OCI-LY3 (cell line): ENCODE data around the gene EMX2.

Experiments used
- H2AFZ ChIP-seq: fragments of 200-600, 300-600 bp; shearing (Covaris generic); 2 replicates; pipeline ENCODE4 v1.6.0; 2014; ENCODE audit warnings: antibody characterized with exemption, low read depth, low read length
- H3K27ac ChIP-seq: fragments of 200-600, 300-600 bp; sonication (generic); 2 replicates; pipeline ENCODE4 v1.5.1; 2014; ENCODE audit warnings: mild to moderate bottlenecking, low read length, moderate library complexity, mixed read lengths
- H3K27me3 ChIP-seq: fragments of 200-600, 300-600 bp; sonication (generic); 2 replicates; pipeline ENCODE4 v1.6.1; 2014; ENCODE audit warnings: low read depth, low read length, mixed read lengths
- H3K36me3 ChIP-seq: fragments of 200-600, 300-600 bp; sonication (generic); replicated peaks from 2 replicates; pipeline ENCODE3; 2014; ENCODE audit warnings: low read depth, low read length, mixed read lengths
- H3K4me1 ChIP-seq: fragments of 300-600, 200-600 bp; sonication (generic); 2 replicates; pipeline ENCODE4 v1.6.1; 2014; ENCODE audit warnings: low read length, mixed read lengths
- H3K4me2 ChIP-seq: fragments of 200-600, 300-600 bp; sonication (generic); 2 replicates; pipeline ENCODE4 v1.6.1; 2014; ENCODE audit warnings: low read length, mixed read lengths
- H3K4me3 ChIP-seq: fragments of 300-600, 200-600 bp; sonication (generic); 2 replicates; pipeline ENCODE4 v1.5.1; 2014; ENCODE audit warnings: antibody characterized with exemption, mild to moderate bottlenecking, low read length, moderate library complexity
- H3K79me2 ChIP-seq: fragments of 300-600, 200-600 bp; shearing (Covaris generic); 2 replicates; pipeline ENCODE4 v1.6.1; 2014; ENCODE audit warnings: mild to moderate bottlenecking, low read length, mixed read lengths
- H3K9ac ChIP-seq: fragments of 300-600, 200-600 bp; shearing (Covaris generic); 2 replicates; pipeline ENCODE4 v1.6.0; 2014; ENCODE audit warnings: mild to moderate bottlenecking, low read length, moderate library complexity
- H3K9me3 ChIP-seq: fragments of 200-600, 300-600 bp; shearing (Covaris generic); 2 replicates; pipeline ENCODE4 v1.6.1; 2014; ENCODE audit warnings: low read length, mixed read lengths; ENCODE audit not compliant: insufficient read depth
- H4K20me1 ChIP-seq: fragments of 200-600, 300-600 bp; sonication (generic); 2 replicates; pipeline ENCODE4 v1.6.1; 2016; ENCODE audit warnings: low read length, mixed read lengths; ENCODE audit not compliant: insufficient read depth
- EZH2phosphoT487 ChIP-seq: fragments of 200-600 bp; shearing (Covaris generic); IDR thresholded peaks from 2 replicates; pipeline ENCODE4 v1.6.1; 2018; ENCODE audit warnings: antibody characterized with exemption, mixed run types, low read depth
- TF ChIP-seq, protein P1 (sequence below): fragments of 200-600, 300-600 bp; sonication (generic); IDR thresholded peaks from 2 replicates; pipeline ENCODE4 v1.5.1; 2014; ENCODE audit warnings: antibody characterized with exemption, low read length, low read depth

The EMX2 gene

DNA sequence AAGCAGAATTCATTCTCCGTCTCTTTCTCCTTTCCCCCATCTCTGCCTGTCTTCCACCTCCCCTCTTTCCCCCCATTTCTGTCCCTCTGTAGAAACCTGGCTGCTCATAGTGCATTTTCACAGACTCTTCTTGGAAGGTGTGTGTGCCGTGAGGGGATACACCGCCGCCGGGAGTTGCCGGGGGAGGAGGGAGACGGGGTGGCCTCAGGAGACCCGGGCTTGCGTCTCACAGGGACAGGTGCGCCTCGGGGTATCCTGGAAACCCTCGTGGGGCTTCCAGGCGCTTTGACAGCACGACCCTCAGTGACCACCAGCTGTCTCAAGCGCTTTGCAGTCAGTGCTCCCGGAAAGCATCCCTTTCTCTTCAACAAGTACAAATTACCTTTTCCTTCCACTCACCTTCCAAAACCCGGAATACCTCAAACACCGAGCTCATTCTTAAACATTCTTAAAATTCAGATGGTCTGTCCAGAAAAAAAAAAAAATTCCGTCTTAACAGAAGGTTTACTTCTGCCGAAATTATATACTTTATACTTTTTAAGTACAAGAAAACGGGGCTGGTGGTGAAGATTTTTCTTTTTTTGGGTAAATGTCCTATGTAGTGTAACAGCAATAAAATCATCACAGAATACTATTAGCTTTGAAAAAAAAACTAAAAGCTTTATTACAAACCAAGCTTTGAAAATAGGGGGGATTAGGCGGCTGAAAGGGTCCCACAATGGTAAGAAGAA is 8.2 kb downstream of the EMX2 start:
- no peak overlapping the region for H3K4me2 ChIP-seq
- no peaks in the 10 kb centered on the region for H3K79me2 ChIP-seq
- no peak overlapping the region for H2AFZ ChIP-seq
- no peak overlapping the region for H3K4me3 ChIP-seq
- H3K9ac ChIP-seq, result no peak overlapping the region
- no peaks in the 10 kb centered on the region for H4K20me1 ChIP-seq
- no peak for TF ChIP-seq EZH2phosphoT487
- TF ChIP-seq, protein P1, sequence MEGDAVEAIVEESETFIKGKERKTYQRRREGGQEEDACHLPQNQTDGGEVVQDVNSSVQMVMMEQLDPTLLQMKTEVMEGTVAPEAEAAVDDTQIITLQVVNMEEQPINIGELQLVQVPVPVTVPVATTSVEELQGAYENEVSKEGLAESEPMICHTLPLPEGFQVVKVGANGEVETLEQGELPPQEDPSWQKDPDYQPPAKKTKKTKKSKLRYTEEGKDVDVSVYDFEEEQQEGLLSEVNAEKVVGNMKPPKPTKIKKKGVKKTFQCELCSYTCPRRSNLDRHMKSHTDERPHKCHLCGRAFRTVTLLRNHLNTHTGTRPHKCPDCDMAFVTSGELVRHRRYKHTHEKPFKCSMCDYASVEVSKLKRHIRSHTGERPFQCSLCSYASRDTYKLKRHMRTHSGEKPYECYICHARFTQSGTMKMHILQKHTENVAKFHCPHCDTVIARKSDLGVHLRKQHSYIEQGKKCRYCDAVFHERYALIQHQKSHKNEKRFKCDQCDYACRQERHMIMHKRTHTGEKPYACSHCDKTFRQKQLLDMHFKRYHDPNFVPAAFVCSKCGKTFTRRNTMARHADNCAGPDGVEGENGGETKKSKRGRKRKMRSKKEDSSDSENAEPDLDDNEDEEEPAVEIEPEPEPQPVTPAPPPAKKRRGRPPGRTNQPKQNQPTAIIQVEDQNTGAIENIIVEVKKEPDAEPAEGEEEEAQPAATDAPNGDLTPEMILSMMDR, result no peak
- H3K36me3 ChIP-seq, result no peaks in the 10 kb centered on the region
- no peaks in the 10 kb centered on the region for H3K27me3 ChIP-seq
- H3K4me1 ChIP-seq, result no peaks in the 10 kb centered on the region
- H3K9me3 ChIP-seq, result no peaks in the 10 kb centered on the region
- no peak overlapping the region for H3K27ac ChIP-seq

DNA sequence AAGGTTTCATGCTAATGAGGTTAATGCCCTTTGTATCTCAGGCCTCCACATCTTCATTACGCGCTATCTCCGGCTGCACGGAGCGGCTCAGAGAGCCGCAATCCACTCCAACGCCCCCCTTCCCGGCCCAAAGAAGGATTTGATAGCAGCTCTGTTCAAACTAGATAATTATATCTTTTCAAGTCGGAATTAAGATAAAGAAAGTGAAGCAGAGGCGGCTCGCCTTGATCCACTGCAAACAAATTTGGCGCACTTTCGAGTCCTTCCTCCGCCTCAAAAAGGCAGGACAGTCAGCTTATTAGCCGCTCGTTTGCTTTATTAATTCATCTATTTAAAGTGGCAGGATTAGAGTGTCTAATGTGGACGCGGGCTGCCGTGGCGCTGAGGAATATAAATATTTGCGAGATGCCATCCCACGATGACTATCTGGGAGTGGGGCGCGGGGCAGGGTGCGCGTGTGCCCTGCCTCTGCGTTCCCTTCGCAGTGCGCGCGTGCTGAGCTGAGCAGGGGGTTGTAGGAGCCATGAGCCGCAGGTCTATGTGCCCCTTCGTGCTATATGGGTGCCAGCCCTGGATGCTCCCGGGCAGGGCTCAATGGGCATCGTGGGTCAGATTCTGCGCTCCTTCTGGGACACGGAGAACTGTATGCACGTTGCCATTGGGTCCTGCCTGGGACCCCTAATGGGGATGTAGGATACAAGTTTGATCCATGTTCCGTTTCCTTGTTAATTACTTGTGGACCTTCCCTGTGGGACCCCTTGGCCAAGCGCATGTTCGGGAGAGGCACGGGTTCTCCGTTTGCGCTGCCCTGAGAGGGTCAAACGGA is 9.0 kb downstream of the EMX2 start:
- H3K9me3 ChIP-seq, result no peaks in the 10 kb centered on the region
- H3K27me3 ChIP-seq, result no peaks in the 10 kb centered on the region
- no peak overlapping the region for H3K4me3 ChIP-seq
- H2AFZ ChIP-seq, result no peak overlapping the region
- H3K4me2 ChIP-seq, result no peak overlapping the region
- TF ChIP-seq, protein P1, result no peak
- TF ChIP-seq EZH2phosphoT487, result no peak
- no peaks in the 10 kb centered on the region for H4K20me1 ChIP-seq
- no peak overlapping the region for H3K27ac ChIP-seq
- no peaks in the 10 kb centered on the region for H3K4me1 ChIP-seq
- H3K79me2 ChIP-seq, result no peaks in the 10 kb centered on the region
- no peak overlapping the region for H3K9ac ChIP-seq
- H3K36me3 ChIP-seq, result no peaks in the 10 kb centered on the region

DNA sequence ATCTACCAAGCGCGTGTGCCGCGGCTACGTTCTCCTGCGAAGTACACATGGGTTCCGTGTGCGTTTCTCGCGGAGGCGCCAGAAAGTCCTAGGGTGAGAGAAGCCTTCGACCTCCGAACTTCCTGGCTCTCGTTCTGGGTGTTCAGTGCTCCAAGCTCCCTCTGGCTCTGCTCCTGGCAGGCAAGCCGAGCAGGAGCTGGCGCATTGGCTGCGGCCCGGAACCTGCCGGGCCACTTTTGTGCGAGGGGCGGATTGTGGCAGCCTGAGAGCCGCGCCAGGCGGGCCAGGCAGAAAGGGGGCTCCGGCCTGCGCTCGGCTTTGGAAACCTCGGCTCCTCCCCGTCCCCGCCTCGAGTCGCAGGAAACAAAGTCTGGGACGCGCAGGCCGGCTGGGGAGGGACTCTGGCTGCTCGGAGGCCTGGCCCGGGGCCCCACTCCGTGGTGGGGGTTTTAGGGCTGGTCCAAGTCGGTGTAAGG is 9.6 kb downstream of the EMX2 start:
- H3K4me2 ChIP-seq, result no peak overlapping the region
- no peaks in the 10 kb centered on the region for H3K9me3 ChIP-seq
- no peak overlapping the region for H2AFZ ChIP-seq
- no peaks in the 10 kb centered on the region for H3K27me3 ChIP-seq
- H3K4me1 ChIP-seq, result no peaks in the 10 kb centered on the region
- no peak overlapping the region for H3K27ac ChIP-seq
- TF ChIP-seq EZH2phosphoT487, result no peak
- TF ChIP-seq, protein P1, result no peak
- H3K4me3 ChIP-seq, result no peak overlapping the region
- H3K9ac ChIP-seq, result no peak overlapping the region
- no peaks in the 10 kb centered on the region for H3K79me2 ChIP-seq
- no peaks in the 10 kb centered on the region for H3K36me3 ChIP-seq
- H4K20me1 ChIP-seq, result no peaks in the 10 kb centered on the region

DNA sequence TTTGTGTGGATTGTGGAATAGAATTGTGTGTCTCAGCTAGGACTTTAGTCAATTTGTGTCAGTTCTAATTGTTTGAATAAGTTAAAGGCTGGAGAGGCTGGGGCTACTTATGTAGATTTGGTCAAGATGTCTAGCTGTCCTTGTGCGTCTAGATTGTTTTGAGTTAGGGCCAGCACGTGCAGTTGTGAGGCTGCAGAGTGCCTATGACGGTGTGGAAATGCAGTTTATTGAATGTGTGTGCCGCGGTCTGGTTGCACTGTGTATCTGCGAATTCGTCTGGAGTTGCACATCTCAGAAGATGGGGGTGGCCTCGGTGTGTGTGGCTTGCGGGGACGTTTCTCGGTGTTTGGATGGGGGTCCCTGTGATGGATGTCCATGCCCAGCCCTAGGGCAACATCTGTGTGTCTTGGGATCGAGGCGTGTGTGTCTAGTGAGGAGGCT is 10.2 kb downstream of the EMX2 start:
- H3K79me2 ChIP-seq, result no peaks in the 10 kb centered on the region
- H3K4me3 ChIP-seq, result no peak overlapping the region
- H3K36me3 ChIP-seq, result no peaks in the 10 kb centered on the region
- H4K20me1 ChIP-seq, result no peaks in the 10 kb centered on the region
- TF ChIP-seq EZH2phosphoT487, result no peak
- TF ChIP-seq, protein P1, result no peak
- no peak overlapping the region for H3K27ac ChIP-seq
- H3K4me2 ChIP-seq, result no peak overlapping the region
- H2AFZ ChIP-seq, result no peak overlapping the region
- no peaks in the 10 kb centered on the region for H3K27me3 ChIP-seq
- H3K9ac ChIP-seq, result no peak overlapping the region
- H3K4me1 ChIP-seq, result no peaks in the 10 kb centered on the region
- no peaks in the 10 kb centered on the region for H3K9me3 ChIP-seq
